ENCODE results near the gene MAP3K1. TPM values are rescaled to one million over a fixed set of nuclear protein-coding genes. Genes with fewer than 3 reads are reported as not detected.

The MAP3K1 gene
- total and polyA plus RNA-seq, 2 experiments from 2014 or later, result 9.5 to 14.4 TPM

DNA sequence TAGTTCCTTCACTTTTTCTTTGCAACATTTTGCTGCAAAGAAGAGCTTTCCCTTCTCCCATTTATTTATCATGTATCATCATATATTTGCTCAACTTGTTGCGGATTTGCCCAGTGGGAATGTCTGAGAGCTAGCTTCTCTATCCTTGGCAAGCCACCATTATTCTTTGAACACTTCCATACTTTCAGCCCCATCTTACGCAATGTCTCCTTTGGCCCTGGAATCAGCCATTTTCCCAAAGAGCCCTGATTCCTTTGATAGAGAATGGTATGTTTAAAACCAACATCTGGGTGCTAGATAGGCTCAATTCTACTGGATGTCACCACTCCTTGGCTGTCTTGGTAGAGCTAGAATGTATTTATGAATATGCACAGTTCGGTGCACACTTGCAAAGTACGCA lies 81.4 kb downstream of the MAP3K1 start (continued):
- TF ChIP-seq, protein P1, sequence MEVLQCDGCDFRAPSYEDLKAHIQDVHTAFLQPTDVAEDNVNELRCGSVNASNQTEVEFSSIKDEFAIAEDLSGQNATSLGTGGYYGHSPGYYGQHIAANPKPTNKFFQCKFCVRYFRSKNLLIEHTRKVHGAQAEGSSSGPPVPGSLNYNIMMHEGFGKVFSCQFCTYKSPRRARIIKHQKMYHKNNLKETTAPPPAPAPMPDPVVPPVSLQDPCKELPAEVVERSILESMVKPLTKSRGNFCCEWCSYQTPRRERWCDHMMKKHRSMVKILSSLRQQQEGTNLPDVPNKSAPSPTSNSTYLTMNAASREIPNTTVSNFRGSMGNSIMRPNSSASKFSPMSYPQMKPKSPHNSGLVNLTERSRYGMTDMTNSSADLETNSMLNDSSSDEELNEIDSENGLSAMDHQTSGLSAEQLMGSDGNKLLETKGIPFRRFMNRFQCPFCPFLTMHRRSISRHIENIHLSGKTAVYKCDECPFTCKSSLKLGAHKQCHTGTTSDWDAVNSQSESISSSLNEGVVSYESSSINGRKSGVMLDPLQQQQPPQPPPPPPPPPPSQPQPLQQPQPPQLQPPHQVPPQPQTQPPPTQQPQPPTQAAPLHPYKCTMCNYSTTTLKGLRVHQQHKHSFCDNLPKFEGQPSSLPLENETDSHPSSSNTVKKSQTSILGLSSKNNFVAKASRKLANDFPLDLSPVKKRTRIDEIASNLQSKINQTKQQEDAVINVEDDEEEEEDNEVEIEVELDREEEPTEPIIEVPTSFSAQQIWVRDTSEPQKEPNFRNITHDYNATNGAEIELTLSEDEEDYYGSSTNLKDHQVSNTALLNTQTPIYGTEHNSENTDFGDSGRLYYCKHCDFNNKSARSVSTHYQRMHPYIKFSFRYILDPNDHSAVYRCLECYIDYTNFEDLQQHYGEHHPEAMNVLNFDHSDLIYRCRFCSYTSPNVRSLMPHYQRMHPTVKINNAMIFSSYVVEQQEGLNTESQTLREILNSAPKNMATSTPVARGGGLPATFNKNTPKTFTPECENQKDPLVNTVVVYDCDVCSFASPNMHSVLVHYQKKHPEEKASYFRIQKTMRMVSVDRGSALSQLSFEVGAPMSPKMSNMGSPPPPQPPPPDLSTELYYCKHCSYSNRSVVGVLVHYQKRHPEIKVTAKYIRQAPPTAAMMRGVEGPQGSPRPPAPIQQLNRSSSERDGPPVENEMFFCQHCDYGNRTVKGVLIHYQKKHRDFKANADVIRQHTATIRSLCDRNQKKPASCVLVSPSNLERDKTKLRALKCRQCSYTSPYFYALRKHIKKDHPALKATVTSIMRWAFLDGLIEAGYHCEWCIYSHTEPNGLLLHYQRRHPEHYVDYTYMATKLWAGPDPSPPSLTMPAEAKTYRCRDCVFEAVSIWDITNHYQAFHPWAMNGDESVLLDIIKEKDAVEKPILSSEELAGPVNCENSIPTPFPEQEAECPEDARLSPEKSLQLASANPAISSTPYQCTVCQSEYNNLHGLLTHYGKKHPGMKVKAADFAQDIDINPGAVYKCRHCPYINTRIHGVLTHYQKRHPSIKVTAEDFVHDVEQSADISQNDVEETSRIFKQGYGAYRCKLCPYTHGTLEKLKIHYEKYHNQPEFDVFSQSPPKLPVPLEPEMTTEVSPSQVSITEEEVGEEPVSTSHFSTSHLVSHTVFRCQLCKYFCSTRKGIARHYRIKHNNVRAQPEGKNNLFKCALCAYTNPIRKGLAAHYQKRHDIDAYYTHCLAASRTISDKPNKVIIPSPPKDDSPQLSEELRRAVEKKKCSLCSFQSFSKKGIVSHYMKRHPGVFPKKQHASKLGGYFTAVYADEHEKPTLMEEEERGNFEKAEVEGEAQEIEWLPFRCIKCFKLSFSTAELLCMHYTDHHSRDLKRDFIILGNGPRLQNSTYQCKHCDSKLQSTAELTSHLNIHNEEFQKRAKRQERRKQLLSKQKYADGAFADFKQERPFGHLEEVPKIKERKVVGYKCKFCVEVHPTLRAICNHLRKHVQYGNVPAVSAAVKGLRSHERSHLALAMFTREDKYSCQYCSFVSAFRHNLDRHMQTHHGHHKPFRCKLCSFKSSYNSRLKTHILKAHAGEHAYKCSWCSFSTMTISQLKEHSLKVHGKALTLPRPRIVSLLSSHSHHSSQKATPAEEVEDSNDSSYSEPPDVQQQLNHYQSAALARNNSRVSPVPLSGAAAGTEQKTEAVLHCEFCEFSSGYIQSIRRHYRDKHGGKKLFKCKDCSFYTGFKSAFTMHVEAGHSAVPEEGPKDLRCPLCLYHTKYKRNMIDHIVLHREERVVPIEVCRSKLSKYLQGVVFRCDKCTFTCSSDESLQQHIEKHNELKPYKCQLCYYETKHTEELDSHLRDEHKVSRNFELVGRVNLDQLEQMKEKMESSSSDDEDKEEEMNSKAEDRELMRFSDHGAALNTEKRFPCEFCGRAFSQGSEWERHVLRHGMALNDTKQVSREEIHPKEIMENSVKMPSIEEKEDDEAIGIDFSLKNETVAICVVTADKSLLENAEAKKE (CRISPR knock-in tag; IDR thresholded peaks at IDR 0.05), result no peak
- TF ChIP-seq EZH2phosphoT487 (IDR thresholded peaks at IDR 0.05; ENCODE audit: unreplicated experiment) (no peak), EZH2 (IDR thresholded peaks at IDR 0.05; ENCODE audit: low read depth, unreplicated experiment) (no peak), STAT1 (IDR thresholded peaks at IDR 0.05; ENCODE audit: unreplicated experiment) (no peak), ZNF331 (CRISPR knock-in tag; IDR thresholded peaks at IDR 0.05; ENCODE audit: low read depth) (no peak), ZNF114 (CRISPR knock-in tag; IDR thresholded peaks at IDR 0.05) (no peak), JUNB (IDR thresholded peaks at IDR 0.05; ENCODE audit: unreplicated experiment) (no peak)
- TF ChIP-seq, protein P2, sequence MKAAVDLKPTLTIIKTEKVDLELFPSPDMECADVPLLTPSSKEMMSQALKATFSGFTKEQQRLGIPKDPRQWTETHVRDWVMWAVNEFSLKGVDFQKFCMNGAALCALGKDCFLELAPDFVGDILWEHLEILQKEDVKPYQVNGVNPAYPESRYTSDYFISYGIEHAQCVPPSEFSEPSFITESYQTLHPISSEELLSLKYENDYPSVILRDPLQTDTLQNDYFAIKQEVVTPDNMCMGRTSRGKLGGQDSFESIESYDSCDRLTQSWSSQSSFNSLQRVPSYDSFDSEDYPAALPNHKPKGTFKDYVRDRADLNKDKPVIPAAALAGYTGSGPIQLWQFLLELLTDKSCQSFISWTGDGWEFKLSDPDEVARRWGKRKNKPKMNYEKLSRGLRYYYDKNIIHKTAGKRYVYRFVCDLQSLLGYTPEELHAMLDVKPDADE (IDR thresholded peaks at IDR 0.05), result no peak

DNA sequence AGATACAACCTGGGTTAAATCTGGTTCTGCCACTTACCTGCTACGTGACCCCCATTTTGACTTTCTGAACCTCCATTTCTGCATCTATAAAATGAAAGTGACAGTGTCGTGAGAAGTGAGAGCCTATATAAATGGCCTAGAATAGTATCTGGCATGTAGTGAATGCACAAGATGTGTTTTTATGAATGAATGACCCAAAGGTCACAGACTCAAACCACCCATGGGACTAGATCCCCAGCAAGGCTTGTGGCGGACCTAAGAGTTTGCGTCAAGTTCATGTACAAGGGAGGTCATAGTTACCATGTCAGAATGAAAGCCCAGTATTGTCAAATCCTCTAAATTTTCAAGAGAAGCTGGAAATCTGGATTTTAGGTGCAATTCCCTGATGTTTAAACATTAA lies 82.9 kb downstream of the MAP3K1 start:
- Histone ChIP-seq H3K79me2 (replicated peaks; ENCODE audit: insufficient read depth) (no peaks in the 10 kb centered on the region), H4K20me1 (replicated peaks; ENCODE audit: insufficient read depth) (no peaks in the 10 kb centered on the region), H3K4me3 (no peak overlapping the region), H2AFZ (no peak overlapping the region), H3K4me2 (no peak overlapping the region), H3K36me3 (ENCODE audit: insufficient read depth) (no peaks in the 10 kb centered on the region), H3K27ac (ENCODE audit: low read depth) (no peak overlapping the region), H3K9me2 (ENCODE audit: insufficient read depth) (no peaks in the 10 kb centered on the region), H3K27me3 (ENCODE audit: insufficient read depth) (no peaks in the 10 kb centered on the region), H3F3A (replicated peaks; ENCODE audit: low read depth) (no peaks in the 10 kb centered on the region), H3K4me1 (ENCODE audit: insufficient read depth) (no peaks in the 10 kb centered on the region)
- Mint-ChIP-seq H3K27ac (no peak overlapping the region), H3K4me1 (no peaks in the 10 kb centered on the region), H3K4me3 (no peak overlapping the region), H3K36me3 (ENCODE audit: low read depth) (peaks cover 2% of the 10 kb centered on the region; the same call in 1 of the 3 replicates), H3K9me3 (no peaks in the 10 kb centered on the region), H3K27me3 (ENCODE audit: insufficient read depth, low read depth, poor library complexity) (no peaks in the 10 kb centered on the region)
- DNase-seq (ENCODE audit: low spot score) (no peak), ATAC-seq (no peak)
- TF ChIP-seq, protein P2 (IDR thresholded peaks at IDR 0.05), result no peak
- TF ChIP-seq ZNF114 (CRISPR knock-in tag; IDR thresholded peaks at IDR 0.05), result no peak
- no peak for TF ChIP-seq ZNF331 (CRISPR knock-in tag; IDR thresholded peaks at IDR 0.05; ENCODE audit: low read depth)
- no peak for TF ChIP-seq STAT1 (IDR thresholded peaks at IDR 0.05; ENCODE audit: unreplicated experiment)

Data from GM23338 (cell line).